Ectodermal cell (in vitro differentiated cells): ENCODE measurements around the gene MOBP. TPM values are rescaled to one million over a fixed set of nuclear protein-coding genes. Genes with fewer than 3 reads are reported as not detected.
"Not testable (repeated sequence)": the region's sequence is repeated elsewhere in the genome, so short reads cannot be mapped to it uniquely, and the experiment has no call there.

Source experiments
- H3K27ac ChIP-seq: 2 replicates; pipeline ENCODE4 v1.7.0; 2013; ENCODE audit warnings: mild to moderate bottlenecking, low read depth, low read length; ENCODE audit not compliant: insufficient read depth, poor library complexity, severe bottlenecking
- H3K27me3 ChIP-seq: 2 replicates; pipeline ENCODE4 v1.7.0; 2013; ENCODE audit warnings: mild to moderate bottlenecking, low read length; ENCODE audit not compliant: insufficient read depth, control insufficient read depth, poor library complexity, severe bottlenecking
- H3K36me3 ChIP-seq: one replicate; pipeline ENCODE4 v1.7.0; 2013; ENCODE audit warnings: low read length; ENCODE audit not compliant: control insufficient read depth, insufficient read depth
- H3K4me1 ChIP-seq: one replicate; pipeline ENCODE4 v1.7.0; 2013; ENCODE audit warnings: low read length; ENCODE audit not compliant: control insufficient read depth, insufficient read depth
- H3K4me3 ChIP-seq: 2 replicates; pipeline ENCODE4 v1.7.0; 2013; ENCODE audit warnings: low read depth, low read length, control low read depth; ENCODE audit not compliant: insufficient read depth
- H3K9me3 ChIP-seq: 2 replicates; pipeline ENCODE4 v1.7.0; 2013; ENCODE audit warnings: mild to moderate bottlenecking, low read length, moderate library complexity; ENCODE audit not compliant: control insufficient read depth
- WGBS, 2 experiments: methylation state at CpG; one replicate each; pipeline ENCODE4 v1.1.7; 2013; ENCODE audit warnings: missing lambda C conversion rate in 2 of 2; 5-methylcytosine and 5-hydroxymethylcytosine counted together
- polyA plus RNA-seq, 4 experiments: library from polyadenylated mRNA; stranded (reverse); fragments of 50-300 nt; gene quantifications; one replicate each; pipeline ENCODE4 v1.2.3, GENCODE V29; 2013

Gene MOBP
- not detected for polyA plus RNA-seq (2013, experiment 1 of 4)
- not detected for polyA plus RNA-seq (2013, experiment 2 of 4)
- polyA plus RNA-seq (2013, experiment 3 of 4): not detected
- polyA plus RNA-seq (2013, experiment 4 of 4): not detected

GRCh38 chr3:39467394-39468107 lies at the start of gene MOBP:
Gene MOBP, plus strand, starts transcription at chr3:39467680. Its CDS starts 34,390 bp downstream, at chr3:39502070.
- no peak within 1 kb of the TSS for H3K27ac ChIP-seq
- H3K4me3 ChIP-seq: no peak within 1 kb of the TSS
- no peaks in the 10 kb centered on the region for H3K36me3 ChIP-seq
- no peaks in the 10 kb centered on the region for H3K9me3 ChIP-seq
- no peaks in the 10 kb centered on the region for H3K27me3 ChIP-seq
- H3K4me1 ChIP-seq: no peaks in the 10 kb centered on the region
- 0 to 19% methylated on average over 2 to 4 of the region's 4 CpGs for WGBS, 2 experiments

- not testable (repeated sequence) for H3K4me1 ChIP-seq, H3K9me3 ChIP-seq, H3K36me3 ChIP-seq, H3K27me3 ChIP-seq, H3K4me3 ChIP-seq, H3K27ac ChIP-seq
- 19 to 35% methylated on average over 10 to 14 of the region's 14 CpGs for WGBS, 2 experiments
Observed at GRCh38 chr3:39418556-39419225, 48.8 kb upstream of the MOBP start.

DNA sequence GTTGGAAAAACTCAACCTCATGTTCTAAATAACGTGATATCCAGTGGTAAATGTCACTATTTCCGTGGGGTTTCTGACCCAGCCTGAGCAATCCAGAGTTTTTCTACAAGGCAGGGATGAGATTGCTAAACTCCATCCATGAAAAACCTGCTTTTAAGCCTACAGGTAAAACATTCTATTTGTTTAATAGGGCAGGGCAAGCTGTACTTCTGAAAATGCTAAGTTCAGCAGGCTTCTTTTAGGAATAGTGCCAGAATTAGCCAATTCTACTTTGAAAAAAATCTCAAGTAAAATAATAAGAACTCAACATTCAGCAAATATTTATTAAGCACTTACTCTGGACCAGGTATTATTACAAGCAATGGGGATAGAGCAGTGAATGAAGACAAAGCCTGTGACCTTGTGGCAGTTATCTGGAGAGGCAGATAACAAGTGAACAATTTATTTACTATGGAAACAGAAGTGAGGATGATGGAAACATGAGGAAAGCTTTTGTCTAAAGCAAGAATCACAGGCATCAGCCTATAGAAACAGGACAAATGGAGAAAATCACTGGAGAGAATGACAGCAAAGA lies 47.7 kb upstream of the MOBP start:
- Histone ChIP-seq H3K27me3 (no peaks in the 10 kb centered on the region), H3K4me1 (peaks cover 6% of the 10 kb centered on the region), H3K4me3 (no peak overlapping the region), H3K9me3 (no peaks in the 10 kb centered on the region), H3K27ac (no peak overlapping the region), H3K36me3 (no peaks in the 10 kb centered on the region)
- WGBS, 2 experiments: 93 to 98% methylated on average over 2 of the region's 2 CpGs

- H3K27ac ChIP-seq: no peak overlapping the region
- no peaks in the 10 kb centered on the region for H3K27me3 ChIP-seq
- no peaks in the 10 kb centered on the region for H3K9me3 ChIP-seq
- WGBS, 2 experiments: 92 to 93% methylated on average over 2 of the region's 2 CpGs
- H3K4me1 ChIP-seq: peaks cover 6% of the 10 kb centered on the region
- H3K4me3 ChIP-seq: no peak overlapping the region
- H3K36me3 ChIP-seq: no peaks in the 10 kb centered on the region
Observed at GRCh38 chr3:39420543-39420942, 46.9 kb upstream of the MOBP start.

- H3K36me3 ChIP-seq: no peaks in the 10 kb centered on the region
- H3K4me1 ChIP-seq: peaks cover under 1% of the 10 kb centered on the region
- no peak overlapping the region for H3K4me3 ChIP-seq
- WGBS, 2 experiments: no CpG with 5 or more reads among the region's 1 CpG
- H3K9me3 ChIP-seq: no peaks in the 10 kb centered on the region
- H3K27me3 ChIP-seq: no peaks in the 10 kb centered on the region
- H3K27ac ChIP-seq: no peak overlapping the region
Observed at GRCh38 chr3:39423436-39423970, 44.0 kb upstream of the MOBP start.

GRCh38 chr3:39426312-39426711 lies 41.2 kb upstream of the MOBP start:
- H3K4me3 ChIP-seq: no peak overlapping the region
- H3K4me1 ChIP-seq: no peaks in the 10 kb centered on the region
- H3K27ac ChIP-seq: no peak overlapping the region
- no peaks in the 10 kb centered on the region for H3K9me3 ChIP-seq
- H3K36me3 ChIP-seq: no peaks in the 10 kb centered on the region
- 83 to 100% methylated on average over 1 of the region's 1 CpG for WGBS, 2 experiments
- no peaks in the 10 kb centered on the region for H3K27me3 ChIP-seq

DNA sequence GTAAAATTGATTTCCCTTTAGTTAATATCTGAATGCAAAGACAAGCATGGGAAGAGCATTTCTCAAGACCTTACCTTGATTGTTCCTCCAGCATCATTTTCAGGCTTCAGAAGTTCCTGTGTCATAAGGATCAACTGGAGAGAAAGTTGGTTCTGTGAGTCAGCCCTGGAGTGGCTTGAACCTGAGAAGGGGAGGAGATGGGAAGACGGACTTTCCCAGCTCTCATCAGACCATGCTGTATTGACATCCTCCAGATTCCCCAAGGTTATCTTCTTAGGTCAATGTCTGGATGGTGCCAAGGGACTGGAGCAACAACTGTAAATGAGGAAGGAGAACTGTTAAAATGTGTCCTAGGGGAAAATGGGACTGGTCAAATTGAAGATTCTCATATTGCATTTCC lies 40.0 kb upstream of the MOBP start:
- Histone ChIP-seq H3K4me3 (no peak overlapping the region), H3K27me3 (no peaks in the 10 kb centered on the region), H3K4me1 (no peaks in the 10 kb centered on the region), H3K36me3 (no peaks in the 10 kb centered on the region), H3K9me3 (no peaks in the 10 kb centered on the region), H3K27ac (no peak overlapping the region)
- whole genome bisulfite sequencing, 2 experiments: 71 to 88% methylated on average over 1 of the region's 1 CpG

DNA sequence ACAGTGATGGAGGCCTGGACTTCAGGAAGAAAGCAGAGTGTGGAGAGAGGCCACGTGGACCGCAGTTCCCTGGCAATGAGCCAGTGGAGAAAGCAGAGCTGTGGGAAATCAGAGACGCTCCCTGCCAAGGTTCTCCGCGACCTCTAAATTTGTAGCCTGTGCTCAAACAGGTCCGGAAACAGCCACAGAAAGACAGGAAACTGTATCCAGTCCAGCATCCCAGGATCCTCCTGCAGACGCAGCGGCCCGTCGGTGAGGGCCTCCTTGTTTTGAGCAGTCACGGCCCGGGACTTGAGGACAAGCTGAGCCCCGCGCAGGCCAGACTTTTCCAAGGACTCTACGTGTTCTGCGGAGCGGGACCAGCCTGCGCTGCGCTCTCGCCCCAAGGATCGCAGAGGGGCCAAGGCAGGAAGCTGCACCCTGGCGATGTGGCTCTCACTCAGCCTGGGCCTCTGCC lies 38.7 kb upstream of the MOBP start:
- Histone ChIP-seq H3K36me3 (no peaks in the 10 kb centered on the region), H3K4me1 (no peaks in the 10 kb centered on the region), H3K9me3 (no peaks in the 10 kb centered on the region), H3K27me3 (no peaks in the 10 kb centered on the region), H3K4me3 (no peak overlapping the region), H3K27ac (no peak overlapping the region)
- WGBS, 2 experiments: 94 to 95% methylated on average over 22 of the region's 22 CpGs

DNA sequence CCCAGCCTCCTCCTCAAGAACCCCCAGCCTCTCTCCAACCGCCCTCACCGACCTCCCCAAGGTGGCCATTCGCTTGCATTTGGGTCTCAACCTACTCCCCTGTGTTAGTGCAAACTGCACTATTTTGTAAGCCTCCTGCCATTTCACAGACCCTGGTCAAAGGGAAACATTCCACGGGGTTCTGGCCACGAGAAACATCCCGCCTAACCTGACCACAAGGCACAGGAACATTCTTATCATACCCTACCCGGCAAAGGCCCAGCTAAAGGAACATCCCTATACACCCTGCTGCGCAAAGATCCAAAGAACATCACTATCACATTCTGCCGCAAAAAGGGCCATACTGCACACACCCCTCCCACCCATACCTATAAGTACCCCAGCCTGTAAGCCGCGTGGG lies 38.0 kb upstream of the MOBP start:
- Histone ChIP-seq H3K27me3 (no peaks in the 10 kb centered on the region), H3K27ac (no peak overlapping the region), H3K36me3 (no peaks in the 10 kb centered on the region), H3K4me3 (no peak overlapping the region), H3K9me3 (no peaks in the 10 kb centered on the region), H3K4me1 (no peaks in the 10 kb centered on the region)
- WGBS, 2 experiments: 91 to 94% methylated on average over 11 of the region's 11 CpGs

- no peak overlapping the region for H3K4me3 ChIP-seq
- WGBS, 2 experiments: 90 to 93% methylated on average over 5 of the region's 5 CpGs
- no peaks in the 10 kb centered on the region for H3K27me3 ChIP-seq
Observed at GRCh38 chr3:39432342-39432741, 35.1 kb upstream of the MOBP start.

More at GRCh38 chr3:39432342-39432741, 35.1 kb upstream of the MOBP start:
- Histone ChIP-seq H3K4me1 (no peaks in the 10 kb centered on the region), H3K27ac (no peak overlapping the region), H3K9me3 (no peaks in the 10 kb centered on the region), H3K36me3 (no peaks in the 10 kb centered on the region)
